ENCODE data around the gene HPGD.
"Not testable (repeated sequence)": the region's sequence is repeated elsewhere in the genome, so short reads cannot be mapped to it uniquely, and the experiment has no call there.

The HPGD gene

GRCh38 chr4:174524242-174524641 lies 2.0 kb upstream of the HPGD start:
- no peak for DNase-seq

GRCh38 chr4:174523025-174523693 lies 871 bp upstream of the HPGD start:
- no peak for DNase-seq

GRCh38 chr4:174521800-174522182 lies 497 bp downstream of the HPGD start:
- DNase-seq: no peak

DNA sequence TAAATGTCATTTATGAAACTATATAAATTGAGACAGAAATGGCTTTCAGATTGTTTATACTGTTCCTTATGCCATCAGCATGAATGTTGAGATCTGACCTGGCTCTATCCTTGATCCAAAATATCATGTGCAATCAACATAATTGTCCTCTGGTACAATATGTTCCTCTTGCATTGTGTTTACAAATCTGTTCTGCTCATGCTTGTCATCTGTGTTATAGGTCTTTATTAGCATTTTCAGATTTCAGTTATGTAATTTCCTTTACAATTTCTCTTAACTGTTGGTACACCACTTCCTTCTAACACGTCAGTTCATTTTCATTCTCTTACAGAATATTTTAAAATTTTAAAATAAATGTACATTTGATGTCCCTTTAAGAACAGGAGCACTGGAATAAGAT lies 1.6 kb downstream of the HPGD start:
- no peak for DNase-seq

DNA sequence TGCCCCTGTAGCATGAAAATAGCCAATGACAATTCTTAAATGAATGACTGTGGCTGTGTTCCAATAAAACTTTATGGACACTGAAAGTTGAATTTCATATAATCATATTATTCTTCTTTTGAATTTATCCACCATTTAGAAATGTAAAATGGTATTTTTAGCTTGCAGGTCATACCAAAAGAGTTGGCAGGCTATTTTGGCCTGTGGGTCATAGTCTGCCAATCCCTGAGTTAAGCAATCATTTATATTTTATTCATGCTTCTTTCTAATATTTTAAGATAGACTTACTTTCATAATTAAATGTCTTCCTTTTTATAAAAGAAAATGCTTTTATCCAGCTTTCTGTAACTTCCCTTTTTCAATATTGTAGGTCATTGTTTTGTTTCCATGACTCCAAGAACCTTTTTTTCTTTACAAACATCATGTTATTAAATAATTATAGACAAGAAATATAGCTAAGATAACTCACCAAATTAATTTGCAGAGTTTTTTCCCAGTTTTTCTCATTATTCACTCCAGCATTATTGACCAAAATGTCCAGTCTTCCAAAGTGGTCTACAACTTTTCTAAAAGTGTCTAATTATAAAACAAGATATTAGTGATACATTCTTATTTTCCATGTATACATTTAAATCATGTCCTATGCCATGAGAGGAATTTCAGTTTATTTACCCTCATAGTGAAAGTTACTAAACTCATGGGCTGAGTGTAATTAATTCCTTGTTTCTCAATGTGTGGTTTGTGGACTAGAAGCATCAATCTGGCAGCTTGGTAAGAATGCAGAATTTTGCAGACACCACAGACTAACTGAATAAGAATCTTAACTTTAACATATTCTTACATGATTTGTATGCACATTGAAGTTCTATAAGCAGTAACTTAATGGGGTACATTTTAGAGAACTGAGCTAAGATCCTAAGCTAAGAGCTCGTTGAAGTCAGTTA lies 4.5 kb downstream of the HPGD start:
- DNase-seq: no peak

- no peak for DNase-seq
These were observed 5.5 kb downstream of the HPGD start for GRCh38 chr4:174516794-174517193.

DNA sequence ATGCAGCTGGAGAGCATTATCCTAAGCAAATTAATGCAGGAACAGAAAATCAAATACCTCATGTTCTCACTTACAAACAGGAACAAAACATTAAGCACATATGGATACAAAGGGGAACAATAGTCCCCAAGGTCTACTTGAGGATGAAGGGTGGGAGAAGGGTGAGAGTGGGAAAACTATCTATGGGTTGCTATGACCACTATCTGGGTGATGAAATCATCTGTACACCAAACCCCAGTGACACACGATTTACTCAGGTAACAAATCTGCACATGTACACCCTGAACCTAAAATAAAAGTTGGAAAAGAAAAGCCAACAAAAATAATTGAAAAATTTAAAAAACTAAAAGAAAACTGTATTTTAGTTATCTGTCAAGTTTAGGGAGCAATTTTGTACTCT lies 5.9 kb downstream of the HPGD start:
- DNase-seq: no peak

DNA sequence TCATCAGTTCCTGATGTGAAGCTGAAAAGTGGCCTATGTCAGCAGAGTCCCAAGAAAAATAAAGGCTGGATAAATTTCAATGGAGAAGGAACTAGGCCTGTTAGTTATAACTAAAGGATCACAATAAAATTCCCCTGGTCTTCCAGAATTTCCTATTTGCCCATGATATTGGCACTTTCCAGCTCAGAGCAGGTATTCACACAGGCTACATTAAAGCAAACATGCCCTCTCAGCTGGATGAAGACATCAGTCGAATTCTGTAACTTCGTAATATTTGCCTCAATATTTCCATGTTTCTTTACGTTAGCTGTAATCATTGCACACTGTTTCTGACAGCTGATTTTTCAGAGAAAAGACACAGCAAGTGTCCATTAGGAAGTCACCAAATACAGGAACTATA lies 9.5 kb downstream of the HPGD start:
- DNase-seq: no peak

- no peak for DNase-seq
These were observed 16.4 kb downstream of the HPGD start for GRCh38 chr4:174505892-174506291.

GRCh38 chr4:174505007-174505406 lies 17.3 kb downstream of the HPGD start:
- no peak for DNase-seq

- DNase-seq: no peak
These were observed 19.1 kb downstream of the HPGD start for GRCh38 chr4:174503079-174503715.

- DNase-seq: no peak
These were observed 25.5 kb downstream of the HPGD start for GRCh38 chr4:174496631-174497432.

DNA sequence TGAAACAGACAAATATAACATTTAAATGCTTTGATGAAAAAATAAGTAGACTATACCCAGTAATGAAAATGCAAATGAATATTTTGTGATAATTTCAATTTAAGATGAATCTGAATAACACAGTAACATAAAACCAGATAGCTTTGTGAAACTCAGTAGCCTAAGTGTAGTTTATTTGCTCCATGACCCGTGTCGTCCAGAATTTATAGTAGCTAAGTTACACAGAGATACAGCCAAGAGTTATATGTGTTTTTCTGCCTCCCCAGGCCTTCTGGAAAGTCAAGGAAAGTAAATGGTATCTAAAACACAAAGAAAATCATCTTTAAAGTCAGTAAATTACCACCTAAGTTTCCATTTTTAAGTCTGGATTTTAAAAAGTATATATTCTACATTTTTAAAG lies 26.7 kb downstream of the HPGD start:
- DNase-seq: no peak

DNA sequence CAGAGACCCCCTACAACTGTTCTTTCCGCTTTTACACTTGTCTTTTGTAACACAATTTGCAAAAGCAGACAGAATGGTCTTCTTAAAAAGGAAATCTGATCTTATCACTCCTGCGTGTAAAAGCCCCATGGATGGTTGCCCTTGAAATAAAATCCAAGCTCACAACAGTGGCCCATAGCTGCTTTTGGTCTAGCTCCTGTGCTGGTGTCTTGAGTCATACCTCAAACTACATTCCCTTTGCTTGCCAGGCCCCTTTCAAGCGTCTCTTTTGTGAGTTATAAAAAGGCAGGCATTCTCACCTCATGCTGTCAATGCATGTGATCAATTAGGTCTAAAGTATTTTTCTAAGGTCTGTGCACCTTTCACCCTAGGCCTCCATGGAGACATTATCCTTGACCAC lies 27.6 kb downstream of the HPGD start:
- DNase-seq: no peak

DNA sequence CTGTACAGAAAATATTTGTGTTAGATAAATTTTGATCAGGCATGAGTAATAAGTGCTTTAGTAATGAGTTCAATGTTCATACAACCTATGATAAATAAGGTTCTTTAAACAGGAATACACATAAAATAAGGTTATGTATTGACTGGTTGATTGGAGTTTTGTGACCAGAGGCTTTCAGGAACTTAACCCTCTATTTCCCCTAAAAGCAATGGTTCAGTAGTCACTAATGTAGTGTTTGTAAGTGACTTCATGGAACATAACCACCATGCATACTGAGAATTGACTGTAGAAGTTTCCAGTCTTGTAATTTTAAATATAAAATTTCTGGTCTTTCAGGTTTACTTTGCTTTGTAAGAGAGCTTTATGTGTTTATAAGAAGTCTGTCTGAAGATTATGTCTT lies 28.1 kb downstream of the HPGD start:
- no peak for DNase-seq

DNA sequence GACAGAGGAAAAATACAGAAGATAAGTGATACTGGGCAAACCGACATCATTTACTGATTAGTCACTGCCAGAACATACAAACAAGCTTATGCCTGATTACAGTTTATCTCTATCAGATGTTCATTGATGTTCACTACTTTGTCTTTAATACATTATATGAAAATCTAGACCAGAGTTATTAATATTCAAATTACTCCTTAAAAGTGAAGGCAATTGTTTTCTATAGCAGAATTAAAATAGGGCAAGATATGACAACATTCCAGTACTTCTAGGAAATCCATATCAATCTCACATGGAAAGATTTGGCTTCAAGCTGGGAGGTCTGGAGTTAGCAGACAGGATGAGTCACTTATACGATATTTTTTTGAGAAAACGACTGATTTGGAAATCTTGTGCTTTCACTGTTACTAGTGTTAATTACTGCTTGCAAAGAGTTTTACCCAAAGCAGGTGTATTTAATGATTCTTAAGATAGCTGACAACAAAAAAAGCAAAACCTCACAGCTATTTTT lies 31.8 kb downstream of the HPGD start:
- DNase-seq: no peak

GRCh38 chr4:174488368-174488767 lies 33.9 kb downstream of the HPGD start:
- not testable (repeated sequence) for DNase-seq

GRCh38 chr4:174485025-174485424 lies 37.3 kb downstream of the HPGD start:
- DNase-seq: no peak

DNA sequence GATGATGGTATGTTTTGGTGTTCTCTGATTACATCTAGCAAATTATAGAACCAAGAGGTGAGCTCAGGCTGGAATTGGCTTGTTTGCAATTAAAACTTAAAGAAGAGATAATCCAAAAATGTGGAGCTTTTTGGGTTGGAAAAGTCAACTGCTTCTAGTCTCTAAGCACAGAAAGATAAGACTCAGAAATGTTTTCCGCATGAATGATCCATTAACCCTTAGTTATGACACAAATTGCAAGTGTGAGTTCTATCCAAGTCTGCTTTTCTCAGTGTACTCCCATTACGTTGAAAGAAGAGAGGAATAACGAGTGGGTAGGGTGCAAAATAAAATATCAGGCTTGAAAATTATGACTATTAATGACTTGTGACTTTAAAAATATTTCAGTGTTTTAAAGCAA lies 38.5 kb downstream of the HPGD start:
- DNase-seq: no peak

- DNase-seq: no peak
These were observed 43.1 kb downstream of the HPGD start for GRCh38 chr4:174479140-174479539.

GRCh38 chr4:174475528-174475927 lies 46.8 kb downstream of the HPGD start:
- DNase-seq: no peak

DNA sequence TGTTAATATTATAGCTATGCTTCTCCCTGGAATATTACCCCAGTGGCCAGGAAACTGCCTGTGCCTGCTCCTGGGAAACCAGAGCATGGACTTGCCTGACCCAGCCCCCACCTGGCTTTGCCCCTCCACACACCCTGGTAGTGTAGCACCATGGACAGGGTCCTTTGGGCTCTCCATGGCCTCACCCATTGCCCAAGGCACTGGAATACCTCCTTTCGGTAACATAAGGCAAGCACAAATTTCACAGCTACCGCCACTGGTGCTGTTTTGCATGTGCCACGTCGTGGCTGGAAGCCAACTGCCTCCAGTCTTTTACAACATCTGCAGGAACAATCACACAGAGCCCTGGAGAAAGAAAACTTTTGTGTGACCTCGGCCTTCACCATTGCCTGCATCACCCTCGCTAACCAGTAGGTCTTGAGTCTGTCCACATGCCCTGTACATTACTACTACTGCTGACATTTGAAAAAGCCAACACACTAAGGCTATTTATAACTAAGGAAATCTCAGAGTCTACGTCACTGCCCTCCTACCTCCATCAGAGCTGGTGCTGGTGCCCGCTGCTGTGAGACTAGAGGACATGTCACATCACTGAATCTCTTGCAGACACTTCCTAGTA lies 47.7 kb downstream of the HPGD start:
- DNase-seq: no peak

All from 8988T (cell line).